Measurements from ENCODE around the gene CHD5. TPM values are rescaled to one million over a fixed set of nuclear protein-coding genes. Genes with fewer than 3 reads are reported as not detected.

Gene CHD5
- total and polyA plus RNA-seq, 2 experiments from 2014 or later, result 0.10 to 0.11 TPM

GRCh38 chr1:6086762-6087376 lies 93.3 kb downstream of the CHD5 start:
- H3K36me3 ChIP-seq (ENCODE audit: low read depth), result no peaks in the 10 kb centered on the region
- no peak overlapping the region for H3K27ac ChIP-seq
- peaks cover 16% of the 10 kb centered on the region for H3F3A ChIP-seq (ENCODE audit: insufficient read depth)
- no peaks in the 10 kb centered on the region for H3K27me3 ChIP-seq (replicated peaks; ENCODE audit: insufficient read depth)
- H3K9ac ChIP-seq, result no peak overlapping the region
- no peaks in the 10 kb centered on the region for H4K20me1 ChIP-seq (ENCODE audit: insufficient read depth)
- no peak overlapping the region for H3K4me2 ChIP-seq (ENCODE audit: unreplicated experiment)
- H3K79me2 ChIP-seq (ENCODE audit: insufficient read depth), result no peaks in the 10 kb centered on the region
- H3K9me2 ChIP-seq (ENCODE audit: insufficient read depth), result no peaks in the 10 kb centered on the region
- no peak overlapping the region for H3K4me3 ChIP-seq
- 0 out of 2 replicates have a peak, but pooled peaks cover 9% of the 10 kb centered on the region for H3K4me1 ChIP-seq (ENCODE audit: insufficient read depth)
- in situ Hi-C loops (cut with MboI), result no loop called here
- 77 to 84% methylated on average over 11 to 15 of the region's 15 CpGs for WGBS, 2 experiments (ENCODE audit: low coverage in 1 of 2, low lambda C conversion rate in 2 of 2, missing lambda C conversion rate in 2 of 2)
- DNase-seq, result no peak
- TF ChIP-seq EZH2 (IDR thresholded peaks at IDR 0.05; ENCODE audit: insufficient read depth, poor library complexity, severe bottlenecking), result no peak
- no peak for TF ChIP-seq EZH2phosphoT487 (IDR thresholded peaks at IDR 0.05; ENCODE audit: insufficient read depth, low read depth)
- H3K9me3 ChIP-seq (ENCODE audit: low read depth), result no peaks in the 10 kb centered on the region
- no peak overlapping the region for H2AFZ ChIP-seq

GRCh38 chr1:6086358-6086757 lies 93.8 kb downstream of the CHD5 start:
- 82 to 83% methylated on average over 13 of the region's 13 CpGs for WGBS, 2 experiments (ENCODE audit: low coverage in 1 of 2, low lambda C conversion rate in 2 of 2, missing lambda C conversion rate in 2 of 2)

GRCh38 chr1:6085666-6086065 lies 94.5 kb downstream of the CHD5 start:
- no peaks in the 10 kb centered on the region for H3K36me3 ChIP-seq (ENCODE audit: low read depth)
- H3K4me3 ChIP-seq, result no peak overlapping the region
- 92 to 93% methylated on average over 10 to 13 of the region's 13 CpGs for WGBS, 2 experiments (ENCODE audit: low coverage in 1 of 2, low lambda C conversion rate in 2 of 2, missing lambda C conversion rate in 2 of 2)
- H3K4me2 ChIP-seq (ENCODE audit: unreplicated experiment), result no peak overlapping the region
- no peaks in the 10 kb centered on the region for H3K9me3 ChIP-seq (ENCODE audit: low read depth)
- H3K27me3 ChIP-seq (replicated peaks; ENCODE audit: insufficient read depth), result no peaks in the 10 kb centered on the region
- peaks cover 16% of the 10 kb centered on the region for H3F3A ChIP-seq (ENCODE audit: insufficient read depth)
- in situ Hi-C loops (cut with MboI), result no loop called here
- H3K27ac ChIP-seq, result no peak overlapping the region
- H3K9ac ChIP-seq, result no peak overlapping the region
- no peak for TF ChIP-seq EZH2phosphoT487 (IDR thresholded peaks at IDR 0.05; ENCODE audit: insufficient read depth, low read depth)
- no peak for TF ChIP-seq EZH2 (IDR thresholded peaks at IDR 0.05; ENCODE audit: insufficient read depth, poor library complexity, severe bottlenecking)
- 0 out of 2 replicates have a peak, but pooled peaks cover 9% of the 10 kb centered on the region for H3K4me1 ChIP-seq (ENCODE audit: insufficient read depth)
- no peaks in the 10 kb centered on the region for H4K20me1 ChIP-seq (ENCODE audit: insufficient read depth)
- DNase-seq, result no peak
- no peak overlapping the region for H2AFZ ChIP-seq
- H3K79me2 ChIP-seq (ENCODE audit: insufficient read depth), result no peaks in the 10 kb centered on the region
- no peaks in the 10 kb centered on the region for H3K9me2 ChIP-seq (ENCODE audit: insufficient read depth)

More at GRCh38 chr1:6086358-6086757, 93.8 kb downstream of the CHD5 start:
- H3K9me2 ChIP-seq (ENCODE audit: insufficient read depth), result no peaks in the 10 kb centered on the region
- no peaks in the 10 kb centered on the region for H3K36me3 ChIP-seq (ENCODE audit: low read depth)
- peaks cover 16% of the 10 kb centered on the region for H3F3A ChIP-seq (ENCODE audit: insufficient read depth)
- no peaks in the 10 kb centered on the region for H4K20me1 ChIP-seq (ENCODE audit: insufficient read depth)
- no peak overlapping the region for H3K9ac ChIP-seq
- no peak for DNase-seq
- H3K27ac ChIP-seq, result no peak overlapping the region
- H3K4me1 ChIP-seq (ENCODE audit: insufficient read depth), result 0 out of 2 replicates have a peak, but pooled peaks cover 9% of the 10 kb centered on the region
- no peak for TF ChIP-seq EZH2phosphoT487 (IDR thresholded peaks at IDR 0.05; ENCODE audit: insufficient read depth, low read depth)
- no peak for TF ChIP-seq EZH2 (IDR thresholded peaks at IDR 0.05; ENCODE audit: insufficient read depth, poor library complexity, severe bottlenecking)
- no peaks in the 10 kb centered on the region for H3K79me2 ChIP-seq (ENCODE audit: insufficient read depth)
- H3K9me3 ChIP-seq (ENCODE audit: low read depth), result no peaks in the 10 kb centered on the region
- H3K27me3 ChIP-seq (replicated peaks; ENCODE audit: insufficient read depth), result no peaks in the 10 kb centered on the region
- in situ Hi-C loops (cut with MboI), result no loop called here
- no peak overlapping the region for H2AFZ ChIP-seq
- no peak overlapping the region for H3K4me3 ChIP-seq
- H3K4me2 ChIP-seq (ENCODE audit: unreplicated experiment), result no peak overlapping the region

- Histone ChIP-seq H3K4me3 (no peak overlapping the region), H3K4me1 (ENCODE audit: insufficient read depth) (0 out of 2 replicates have a peak, but pooled peaks cover 9% of the 10 kb centered on the region), H3K9me2 (ENCODE audit: insufficient read depth) (no peaks in the 10 kb centered on the region), H3K4me2 (ENCODE audit: unreplicated experiment) (no peak overlapping the region), H3K9ac (no peak overlapping the region), H3K27me3 (replicated peaks; ENCODE audit: insufficient read depth) (no peaks in the 10 kb centered on the region), H3K9me3 (ENCODE audit: low read depth) (no peaks in the 10 kb centered on the region), H3K36me3 (ENCODE audit: low read depth) (no peaks in the 10 kb centered on the region), H3K79me2 (ENCODE audit: insufficient read depth) (no peaks in the 10 kb centered on the region), H4K20me1 (ENCODE audit: insufficient read depth) (no peaks in the 10 kb centered on the region), H3F3A (ENCODE audit: insufficient read depth) (peaks cover 16% of the 10 kb centered on the region), H2AFZ (no peak overlapping the region), H3K27ac (no peak overlapping the region)
- TF ChIP-seq EZH2 (IDR thresholded peaks at IDR 0.05; ENCODE audit: insufficient read depth, poor library complexity, severe bottlenecking) (no peak), EZH2phosphoT487 (IDR thresholded peaks at IDR 0.05; ENCODE audit: insufficient read depth, low read depth) (no peak)
- DNase-seq, result no peak
- WGBS, 2 experiments (ENCODE audit: low coverage in 1 of 2, low lambda C conversion rate in 2 of 2, missing lambda C conversion rate in 2 of 2), result 52 to 57% methylated on average over 17 to 18 of the region's 18 CpGs
- in situ Hi-C loops (cut with MboI), result no loop called here
Observed at GRCh38 chr1:6084781-6085495, 95.2 kb downstream of the CHD5 start.

All from GM23248 (cell line).